Esophagus muscularis mucosa (tissue), 4 donors: ENCODE results near the gene OR51M1. TPM values are rescaled to one million over a fixed set of nuclear protein-coding genes. Genes with fewer than 3 reads are reported as not detected.
"Not testable (repeated sequence)": the region's sequence is repeated elsewhere in the genome, so short reads cannot be mapped to it uniquely, and the experiment has no call there.

Experiments used
- DNase-seq: peaks from one replicate; pipeline ENCODE4 v3.0.0-alpha.2; 2017; ENCODE audit errors: extremely low spot score
- H3K27ac ChIP-seq, 4 donors: fragments of 200-600 bp; sonication (generic); replicated peaks in 1 of 4; 1 replicate in 3 of 4; 2 replicates in 1 of 4; pipeline ENCODE4 v1.5.1; 2016 to 2019; ENCODE audit warnings: mild to moderate bottlenecking in 1 of 4
- H3K27me3 ChIP-seq, 4 donors: fragments of 200-600 bp; sonication (generic); one replicate each; pipeline versions ENCODE4 v1.5.1 to v1.6.0; 2016 to 2019
- H3K36me3 ChIP-seq, 4 donors: fragments of 200-600 bp; sonication (generic); one replicate each; pipeline ENCODE4 v1.5.1; 2016 to 2019
- H3K4me1 ChIP-seq, 4 donors: fragments of 200-600 bp; sonication (generic); one replicate each; pipeline ENCODE4 v1.5.1; 2016 to 2019
- H3K4me3 ChIP-seq, 4 donors: fragments of 200-600 bp; sonication (generic); 1 replicate in 2 of 4; 2 replicates in 2 of 4; pipeline ENCODE4 v1.5.1; 2016 to 2019; ENCODE audit warnings: mild to moderate bottlenecking in 4 of 4, moderate library complexity in 1 of 4
- H3K9me3 ChIP-seq, 4 donors: fragments of 200-600 bp; sonication (generic); 1 replicate in 3 of 4; 2 replicates in 1 of 4; pipeline ENCODE4 v1.5.1; 2016 to 2019
- CTCF ChIP-seq, 3 experiments: fragments of 200-600 bp in 2 of 3; fragments of 450-650 bp in 1 of 3; sonication (generic) in 2 of 3; IDR thresholded peaks; one replicate each; pipeline ENCODE4 v1.5.1; 2017 to 2019; ENCODE audit warnings: antibody characterized with exemption in 3 of 3, mild to moderate bottlenecking in 2 of 3, moderate library complexity in 1 of 3
- EP300 ChIP-seq: sonication (generic); formaldehyde crosslinking; IDR thresholded peaks from one replicate; pipeline ENCODE4 v1.6.1; 2017; ENCODE audit warnings: antibody characterized with exemption
- POLR2A ChIP-seq: fragments of 450-650 bp; IDR thresholded peaks from one replicate; pipeline ENCODE4 v1.6.1; 2017; ENCODE audit warnings: antibody characterized with exemption, moderate library complexity, mild to moderate bottlenecking, low read depth
- POLR2AphosphoS5 ChIP-seq, 2 donors: sonication (generic); formaldehyde crosslinking; IDR thresholded peaks; one replicate each; pipeline ENCODE4 v1.6.1; 2017; ENCODE audit warnings: antibody characterized with exemption in 2 of 2
- WGBS: methylation state at CpG from one replicate; pipeline ENCODE4 v1.1.5; 2018; 5-methylcytosine and 5-hydroxymethylcytosine counted together
- intact Hi-C: fragments of 100-400 bp; cut with DNase I; formaldehyde crosslinking; loops from one replicate; pipeline ENCODE4 v1.15.1; 2023
- total RNA-seq, 4 donors: library from RNA; depleted of rRNA; stranded (reverse); fragments of >200 nt; gene quantifications; one replicate each; pipeline versions ENCODE4 v1.1.0 to v1.2.1, GENCODE V29; 2016

The OR51M1 gene
- not detected for total RNA-seq

GRCh38 chr11:5383576-5383975 lies at the start of gene OR51M1:
Gene OR51M1, plus strand, starts transcription at chr11:5383812. Its CDS starts 5,587 bp downstream, at chr11:5389399.
- DNase-seq: no peak
- H3K4me3 ChIP-seq: no peak within 1 kb of the TSS
- H3K27me3 ChIP-seq: no peaks in the 10 kb centered on the region
- WGBS: 59% methylated on average over 1 of the region's 1 CpG
- intact Hi-C loops: loop anchor here (10.0 kb wide), 1 partner anchor 259 kb away; no protein-coding TSS in a partner anchor
- H3K4me1 ChIP-seq: no peaks in the 10 kb centered on the region
- no peaks in the 10 kb centered on the region for H3K36me3 ChIP-seq
- no peak for TF ChIP-seq CTCF (IDR thresholded peaks at IDR 0.05)
- TF ChIP-seq EP300: no peak
- no peak for TF ChIP-seq POLR2A
- TF ChIP-seq POLR2AphosphoS5 (IDR thresholded peaks at IDR 0.05): no peak
- H3K9me3 ChIP-seq: no peaks in the 10 kb centered on the region
- H3K27ac ChIP-seq: no peak within 1 kb of the TSS

GRCh38 chr11:5335170-5335569 lies 48.4 kb upstream of the OR51M1 start:
- DNase-seq: no peak
- Histone ChIP-seq H3K27ac (no peak overlapping the region), H3K4me3 (no peak overlapping the region), H3K4me1 (no peaks in the 10 kb centered on the region), H3K36me3 (no peaks in the 10 kb centered on the region), H3K27me3 (no peaks in the 10 kb centered on the region), H3K9me3 (no peaks in the 10 kb centered on the region)
- WGBS: 63% methylated on average over 1 of the region's 1 CpG
- TF ChIP-seq POLR2AphosphoS5 (IDR thresholded peaks at IDR 0.05) (no peak), POLR2A (no peak), CTCF (IDR thresholded peaks at IDR 0.05) (no peak), EP300 (no peak)
- intact Hi-C loops: no loop called here

GRCh38 chr11:5336331-5336730 lies 47.3 kb upstream of the OR51M1 start:
- Histone ChIP-seq H3K4me1 (no peaks in the 10 kb centered on the region), H3K27me3 (no peaks in the 10 kb centered on the region), H3K9me3 (no peaks in the 10 kb centered on the region), H3K4me3 (no peak overlapping the region), H3K27ac (no peak overlapping the region), H3K36me3 (no peaks in the 10 kb centered on the region)
- TF ChIP-seq POLR2AphosphoS5 (IDR thresholded peaks at IDR 0.05) (no peak), CTCF (IDR thresholded peaks at IDR 0.05) (no peak), POLR2A (no peak), EP300 (no peak)
- intact Hi-C loops: no loop called here
- DNase-seq: no peak

- H3K4me3 ChIP-seq, H3K36me3 ChIP-seq, H3K9me3 ChIP-seq, DNase-seq, H3K27ac ChIP-seq, H3K27me3 ChIP-seq, intact Hi-C loops, H3K4me1 ChIP-seq: not testable (repeated sequence)
- WGBS: 77% methylated on average over 1 of the region's 1 CpG
Observed at GRCh38 chr11:5337253-5337652, 46.4 kb upstream of the OR51M1 start.

- H3K9me3 ChIP-seq: no peaks in the 10 kb centered on the region
- WGBS: 88% methylated on average over 1 of the region's 1 CpG
Observed at GRCh38 chr11:5339771-5340322, 43.8 kb upstream of the OR51M1 start.

More at GRCh38 chr11:5339771-5340322, 43.8 kb upstream of the OR51M1 start:
- Histone ChIP-seq H3K4me1 (no peaks in the 10 kb centered on the region), H3K27me3 (no peaks in the 10 kb centered on the region), H3K36me3 (no peaks in the 10 kb centered on the region), H3K4me3 (no peak overlapping the region), H3K27ac (no peak overlapping the region)
- DNase-seq: no peak
- TF ChIP-seq CTCF (IDR thresholded peaks at IDR 0.05) (no peak), EP300 (no peak), POLR2A (no peak), POLR2AphosphoS5 (IDR thresholded peaks at IDR 0.05) (no peak)
- intact Hi-C loops: no loop called here
